DOHH2 (cell line): Measurements from ENCODE around the gene GPRC5B.

ENCODE experiments used
- EZH2phosphoT487 ChIP-seq: fragments of 200-600 bp; sonication (generic); IDR thresholded peaks from 2 replicates; pipeline ENCODE4 v1.6.1; 2017; ENCODE audit warnings: borderline replicate concordance, mild to moderate bottlenecking, antibody characterized with exemption, low read length, moderate library complexity, mixed read lengths
- TF ChIP-seq, protein P1 (sequence below): fragments of 200-600 bp; sonication (generic); IDR thresholded peaks from one replicate; pipeline ENCODE4 v1.5.1; 2014; ENCODE audit warnings: antibody characterized with exemption, mild to moderate bottlenecking, low read depth, low read length; ENCODE audit not compliant: poor library complexity, severe bottlenecking

DNA sequence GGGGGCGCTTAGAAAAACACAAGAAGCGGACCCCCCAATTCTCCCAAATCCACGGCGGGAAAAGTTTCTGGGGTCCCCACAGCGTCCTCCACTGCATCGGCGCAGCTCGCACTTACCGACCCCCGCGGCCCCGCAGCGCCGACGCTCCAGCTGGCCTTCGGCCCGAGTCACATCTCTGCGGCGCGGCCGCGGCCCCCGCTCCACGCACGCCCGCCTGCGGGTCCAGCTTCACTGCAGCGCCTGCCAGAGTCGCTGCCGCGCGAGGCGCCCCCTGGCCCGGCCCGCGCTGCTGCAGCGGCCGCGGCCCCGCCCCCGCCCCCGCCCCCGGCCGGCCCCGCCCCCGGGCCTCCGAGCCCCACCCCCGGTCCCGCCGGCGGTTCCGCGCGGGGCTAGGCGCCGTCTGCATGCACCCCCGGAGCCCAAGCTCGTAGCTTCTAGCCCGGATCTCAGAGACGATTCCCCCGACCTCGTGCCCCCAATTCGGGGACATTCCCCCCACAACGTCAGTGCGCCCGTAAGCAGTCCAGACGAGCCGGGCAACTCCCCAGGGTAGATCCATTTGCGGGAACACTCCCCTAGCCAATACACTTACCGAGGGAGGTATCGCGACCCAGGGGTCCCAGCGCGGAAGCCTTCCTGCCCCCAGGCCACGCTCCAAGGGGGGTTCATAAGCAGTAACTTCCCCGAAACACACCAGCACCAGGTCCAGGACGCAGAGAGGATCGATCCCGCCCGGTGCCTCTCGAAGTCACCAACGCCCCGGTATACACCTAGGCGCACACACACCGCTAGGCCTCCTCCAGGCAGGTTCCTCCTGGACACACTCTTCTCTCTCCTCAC lies at the start of gene GPRC5B:
- TF ChIP-seq, protein P1, sequence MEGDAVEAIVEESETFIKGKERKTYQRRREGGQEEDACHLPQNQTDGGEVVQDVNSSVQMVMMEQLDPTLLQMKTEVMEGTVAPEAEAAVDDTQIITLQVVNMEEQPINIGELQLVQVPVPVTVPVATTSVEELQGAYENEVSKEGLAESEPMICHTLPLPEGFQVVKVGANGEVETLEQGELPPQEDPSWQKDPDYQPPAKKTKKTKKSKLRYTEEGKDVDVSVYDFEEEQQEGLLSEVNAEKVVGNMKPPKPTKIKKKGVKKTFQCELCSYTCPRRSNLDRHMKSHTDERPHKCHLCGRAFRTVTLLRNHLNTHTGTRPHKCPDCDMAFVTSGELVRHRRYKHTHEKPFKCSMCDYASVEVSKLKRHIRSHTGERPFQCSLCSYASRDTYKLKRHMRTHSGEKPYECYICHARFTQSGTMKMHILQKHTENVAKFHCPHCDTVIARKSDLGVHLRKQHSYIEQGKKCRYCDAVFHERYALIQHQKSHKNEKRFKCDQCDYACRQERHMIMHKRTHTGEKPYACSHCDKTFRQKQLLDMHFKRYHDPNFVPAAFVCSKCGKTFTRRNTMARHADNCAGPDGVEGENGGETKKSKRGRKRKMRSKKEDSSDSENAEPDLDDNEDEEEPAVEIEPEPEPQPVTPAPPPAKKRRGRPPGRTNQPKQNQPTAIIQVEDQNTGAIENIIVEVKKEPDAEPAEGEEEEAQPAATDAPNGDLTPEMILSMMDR = no peak
- no peak for TF ChIP-seq EZH2phosphoT487
